Measurements from ENCODE around the gene SLC8A1.

SLC8A1 gene

GRCh38 chr2:40315683-40316082 lies 136.2 kb downstream of the SLC8A1 start (continued):
- TF ChIP-seq POU6F1 (CRISPR knock-in tag; IDR thresholded peaks at IDR 0.05; ENCODE audit: borderline replicate concordance, low read depth) (peak; percentile 60; the same call in 1 of the 2 replicates), CSDC2 (CRISPR knock-in tag; IDR thresholded peaks at IDR 0.05) (0 out of 2 replicates have a peak, but pooled peaks have one; percentile 87), ZFP3 (CRISPR knock-in tag; IDR thresholded peaks at IDR 0.05) (no peak), GLIS3 (CRISPR knock-in tag; IDR thresholded peaks at IDR 0.05) (peak; percentile 94; the same call in 1 of the 2 replicates)

DNA sequence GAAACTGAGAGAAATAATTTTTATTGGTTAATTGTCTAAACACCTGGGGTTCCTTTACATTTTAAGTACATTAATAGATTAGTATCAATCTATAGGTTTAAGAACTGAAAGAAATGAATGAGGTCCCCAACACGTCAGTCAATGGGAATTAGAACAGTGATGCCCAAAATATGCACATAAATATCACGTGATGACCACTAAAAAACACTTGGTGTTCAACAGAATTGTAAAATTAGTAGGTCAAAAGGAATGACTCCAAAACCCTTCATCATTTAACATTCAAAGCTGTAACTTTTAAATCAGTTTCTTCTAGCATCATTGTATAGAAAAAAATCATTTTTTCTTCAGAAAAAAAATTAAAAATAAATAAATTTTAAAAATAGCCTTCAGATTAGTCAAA lies 140.9 kb downstream of the SLC8A1 start:
- TF ChIP-seq BACH2 (CRISPR knock-in tag; IDR thresholded peaks at IDR 0.05; ENCODE audit: borderline replicate concordance) (no peak), CSRNP3 (CRISPR knock-in tag; IDR thresholded peaks at IDR 0.05) (no peak), PATZ1 (CRISPR knock-in tag; IDR thresholded peaks at IDR 0.05; ENCODE audit: borderline replicate concordance) (no peak), ISL1 (CRISPR knock-in tag; IDR thresholded peaks at IDR 0.05) (no peak)

DNA sequence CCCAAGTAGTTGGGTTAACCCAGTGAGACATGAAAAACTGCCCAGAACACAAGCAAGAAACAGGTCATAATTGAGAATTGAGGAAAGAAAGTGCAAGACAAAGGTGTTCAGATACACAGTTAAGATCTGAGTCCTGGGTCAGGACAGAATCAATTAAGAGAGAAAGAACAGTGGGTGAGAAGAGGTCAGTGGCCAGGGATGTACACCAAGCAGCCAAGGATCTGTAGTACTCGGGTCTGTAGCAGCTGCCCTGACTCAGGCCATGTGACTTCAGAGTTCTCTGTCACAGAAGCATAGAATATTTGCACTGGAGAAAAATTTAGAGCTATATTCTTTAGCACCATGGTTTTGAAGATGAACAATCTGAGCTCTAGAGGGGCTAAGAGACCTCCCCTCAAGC lies 141.6 kb downstream of the SLC8A1 start:
- no peak for ATAC-seq
- no peak for TF ChIP-seq GLIS3 (CRISPR knock-in tag; IDR thresholded peaks at IDR 0.05)
- no peak for TF ChIP-seq ZFP30 (CRISPR knock-in tag; IDR thresholded peaks at IDR 0.05)
- TF ChIP-seq PPARA (CRISPR knock-in tag; IDR thresholded peaks at IDR 0.05; ENCODE audit: borderline replicate concordance) = no peak
- no peak for TF ChIP-seq RARB (CRISPR knock-in tag; IDR thresholded peaks at IDR 0.05)
- no peak for TF ChIP-seq ZFP3 (CRISPR knock-in tag; IDR thresholded peaks at IDR 0.05)
- no peak for TF ChIP-seq ISL1 (CRISPR knock-in tag; IDR thresholded peaks at IDR 0.05)
- no peak for TF ChIP-seq OSR1 (CRISPR knock-in tag; IDR thresholded peaks at IDR 0.05)
- TF ChIP-seq ZNF70 (CRISPR knock-in tag; IDR thresholded peaks at IDR 0.05) = no peak
- TF ChIP-seq POU6F1 (CRISPR knock-in tag; IDR thresholded peaks at IDR 0.05; ENCODE audit: borderline replicate concordance, low read depth) = no peak
- no peak for TF ChIP-seq TOX (CRISPR knock-in tag; IDR thresholded peaks at IDR 0.05; ENCODE audit: borderline replicate concordance)
- TF ChIP-seq ZC3H10 (CRISPR knock-in tag; IDR thresholded peaks at IDR 0.05) = no peak
- TF ChIP-seq CSRNP3 (CRISPR knock-in tag; IDR thresholded peaks at IDR 0.05) = no peak
- TF ChIP-seq, protein P1, sequence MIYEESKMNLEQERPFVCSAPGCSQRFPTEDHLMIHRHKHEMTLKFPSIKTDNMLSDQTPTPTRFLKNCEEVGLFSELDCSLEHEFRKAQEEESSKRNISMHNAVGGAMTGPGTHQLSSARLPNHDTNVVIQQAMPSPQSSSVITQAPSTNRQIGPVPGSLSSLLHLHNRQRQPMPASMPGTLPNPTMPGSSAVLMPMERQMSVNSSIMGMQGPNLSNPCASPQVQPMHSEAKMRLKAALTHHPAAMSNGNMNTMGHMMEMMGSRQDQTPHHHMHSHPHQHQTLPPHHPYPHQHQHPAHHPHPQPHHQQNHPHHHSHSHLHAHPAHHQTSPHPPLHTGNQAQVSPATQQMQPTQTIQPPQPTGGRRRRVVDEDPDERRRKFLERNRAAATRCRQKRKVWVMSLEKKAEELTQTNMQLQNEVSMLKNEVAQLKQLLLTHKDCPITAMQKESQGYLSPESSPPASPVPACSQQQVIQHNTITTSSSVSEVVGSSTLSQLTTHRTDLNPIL (CRISPR knock-in tag; IDR thresholded peaks at IDR 0.05; ENCODE audit: low read depth) = no peak
- no peak for TF ChIP-seq PATZ1 (CRISPR knock-in tag; IDR thresholded peaks at IDR 0.05; ENCODE audit: borderline replicate concordance)
- no peak for TF ChIP-seq CSDC2 (CRISPR knock-in tag; IDR thresholded peaks at IDR 0.05)
- TF ChIP-seq, protein P2, sequence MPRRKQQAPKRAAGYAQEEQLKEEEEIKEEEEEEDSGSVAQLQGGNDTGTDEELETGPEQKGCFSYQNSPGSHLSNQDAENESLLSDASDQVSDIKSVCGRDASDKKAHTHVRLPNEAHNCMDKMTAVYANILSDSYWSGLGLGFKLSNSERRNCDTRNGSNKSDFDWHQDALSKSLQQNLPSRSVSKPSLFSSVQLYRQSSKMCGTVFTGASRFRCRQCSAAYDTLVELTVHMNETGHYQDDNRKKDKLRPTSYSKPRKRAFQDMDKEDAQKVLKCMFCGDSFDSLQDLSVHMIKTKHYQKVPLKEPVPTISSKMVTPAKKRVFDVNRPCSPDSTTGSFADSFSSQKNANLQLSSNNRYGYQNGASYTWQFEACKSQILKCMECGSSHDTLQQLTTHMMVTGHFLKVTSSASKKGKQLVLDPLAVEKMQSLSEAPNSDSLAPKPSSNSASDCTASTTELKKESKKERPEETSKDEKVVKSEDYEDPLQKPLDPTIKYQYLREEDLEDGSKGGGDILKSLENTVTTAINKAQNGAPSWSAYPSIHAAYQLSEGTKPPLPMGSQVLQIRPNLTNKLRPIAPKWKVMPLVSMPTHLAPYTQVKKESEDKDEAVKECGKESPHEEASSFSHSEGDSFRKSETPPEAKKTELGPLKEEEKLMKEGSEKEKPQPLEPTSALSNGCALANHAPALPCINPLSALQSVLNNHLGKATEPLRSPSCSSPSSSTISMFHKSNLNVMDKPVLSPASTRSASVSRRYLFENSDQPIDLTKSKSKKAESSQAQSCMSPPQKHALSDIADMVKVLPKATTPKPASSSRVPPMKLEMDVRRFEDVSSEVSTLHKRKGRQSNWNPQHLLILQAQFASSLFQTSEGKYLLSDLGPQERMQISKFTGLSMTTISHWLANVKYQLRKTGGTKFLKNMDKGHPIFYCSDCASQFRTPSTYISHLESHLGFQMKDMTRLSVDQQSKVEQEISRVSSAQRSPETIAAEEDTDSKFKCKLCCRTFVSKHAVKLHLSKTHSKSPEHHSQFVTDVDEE (CRISPR knock-in tag; IDR thresholded peaks at IDR 0.05) = no peak
- TF ChIP-seq ESRRG (CRISPR knock-in tag; IDR thresholded peaks at IDR 0.05) = no peak
- no peak for TF ChIP-seq BACH2 (CRISPR knock-in tag; IDR thresholded peaks at IDR 0.05; ENCODE audit: borderline replicate concordance)
- no peak for TF ChIP-seq ARNTL (CRISPR knock-in tag; IDR thresholded peaks at IDR 0.05; ENCODE audit: borderline replicate concordance, low read depth)

More for the DNA sequence above, 140.9 kb downstream of the SLC8A1 start:
- no peak for ATAC-seq

Measured in SK-N-SH treated with all-trans-retinoic acid at 6 μM for 48 hours (cell line).